ENCODE results near the gene PLEK2.

DNA sequence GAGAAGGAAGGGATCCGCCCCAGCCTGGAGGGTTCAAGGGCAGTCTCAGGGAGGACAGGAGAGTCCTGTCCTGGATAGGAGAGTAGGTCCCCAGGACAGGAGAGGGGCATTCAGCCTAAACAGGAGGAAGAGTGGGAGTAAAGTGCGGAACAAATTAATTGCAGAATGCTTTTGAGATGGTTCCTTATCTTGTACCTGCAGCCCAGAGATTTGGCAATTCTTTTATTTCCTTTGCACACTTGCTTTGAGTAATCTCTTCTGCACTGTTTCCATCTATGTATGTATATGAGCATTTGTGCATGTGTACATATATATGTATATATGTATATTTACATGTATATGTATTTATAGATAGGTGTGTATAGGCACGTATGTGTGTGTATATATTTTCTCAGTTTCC is 22.7 kb downstream of the PLEK2 start:
- TF ChIP-seq, protein P1, sequence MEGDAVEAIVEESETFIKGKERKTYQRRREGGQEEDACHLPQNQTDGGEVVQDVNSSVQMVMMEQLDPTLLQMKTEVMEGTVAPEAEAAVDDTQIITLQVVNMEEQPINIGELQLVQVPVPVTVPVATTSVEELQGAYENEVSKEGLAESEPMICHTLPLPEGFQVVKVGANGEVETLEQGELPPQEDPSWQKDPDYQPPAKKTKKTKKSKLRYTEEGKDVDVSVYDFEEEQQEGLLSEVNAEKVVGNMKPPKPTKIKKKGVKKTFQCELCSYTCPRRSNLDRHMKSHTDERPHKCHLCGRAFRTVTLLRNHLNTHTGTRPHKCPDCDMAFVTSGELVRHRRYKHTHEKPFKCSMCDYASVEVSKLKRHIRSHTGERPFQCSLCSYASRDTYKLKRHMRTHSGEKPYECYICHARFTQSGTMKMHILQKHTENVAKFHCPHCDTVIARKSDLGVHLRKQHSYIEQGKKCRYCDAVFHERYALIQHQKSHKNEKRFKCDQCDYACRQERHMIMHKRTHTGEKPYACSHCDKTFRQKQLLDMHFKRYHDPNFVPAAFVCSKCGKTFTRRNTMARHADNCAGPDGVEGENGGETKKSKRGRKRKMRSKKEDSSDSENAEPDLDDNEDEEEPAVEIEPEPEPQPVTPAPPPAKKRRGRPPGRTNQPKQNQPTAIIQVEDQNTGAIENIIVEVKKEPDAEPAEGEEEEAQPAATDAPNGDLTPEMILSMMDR (conservative IDR thresholded peaks at IDR 0.05 in 1 of 2, IDR thresholded peaks at IDR 0.05 in 1 of 2; ENCODE audit: extremely low read depth in 1 of 2, insufficient read depth in 1 of 2, low read depth in 1 of 2, low read length in 2 of 2), result no peak
- TF ChIP-seq EZH2 (IDR thresholded peaks at IDR 0.05; ENCODE audit: borderline replicate concordance, low read length), result no peak

Measured in mammary epithelial cell (primary cell).